ENCODE results near the gene SHC2.

Gene SHC2, protein sequence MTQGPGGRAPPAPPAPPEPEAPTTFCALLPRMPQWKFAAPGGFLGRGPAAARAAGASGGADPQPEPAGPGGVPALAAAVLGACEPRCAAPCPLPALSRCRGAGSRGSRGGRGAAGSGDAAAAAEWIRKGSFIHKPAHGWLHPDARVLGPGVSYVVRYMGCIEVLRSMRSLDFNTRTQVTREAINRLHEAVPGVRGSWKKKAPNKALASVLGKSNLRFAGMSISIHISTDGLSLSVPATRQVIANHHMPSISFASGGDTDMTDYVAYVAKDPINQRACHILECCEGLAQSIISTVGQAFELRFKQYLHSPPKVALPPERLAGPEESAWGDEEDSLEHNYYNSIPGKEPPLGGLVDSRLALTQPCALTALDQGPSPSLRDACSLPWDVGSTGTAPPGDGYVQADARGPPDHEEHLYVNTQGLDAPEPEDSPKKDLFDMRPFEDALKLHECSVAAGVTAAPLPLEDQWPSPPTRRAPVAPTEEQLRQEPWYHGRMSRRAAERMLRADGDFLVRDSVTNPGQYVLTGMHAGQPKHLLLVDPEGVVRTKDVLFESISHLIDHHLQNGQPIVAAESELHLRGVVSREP

DNA sequence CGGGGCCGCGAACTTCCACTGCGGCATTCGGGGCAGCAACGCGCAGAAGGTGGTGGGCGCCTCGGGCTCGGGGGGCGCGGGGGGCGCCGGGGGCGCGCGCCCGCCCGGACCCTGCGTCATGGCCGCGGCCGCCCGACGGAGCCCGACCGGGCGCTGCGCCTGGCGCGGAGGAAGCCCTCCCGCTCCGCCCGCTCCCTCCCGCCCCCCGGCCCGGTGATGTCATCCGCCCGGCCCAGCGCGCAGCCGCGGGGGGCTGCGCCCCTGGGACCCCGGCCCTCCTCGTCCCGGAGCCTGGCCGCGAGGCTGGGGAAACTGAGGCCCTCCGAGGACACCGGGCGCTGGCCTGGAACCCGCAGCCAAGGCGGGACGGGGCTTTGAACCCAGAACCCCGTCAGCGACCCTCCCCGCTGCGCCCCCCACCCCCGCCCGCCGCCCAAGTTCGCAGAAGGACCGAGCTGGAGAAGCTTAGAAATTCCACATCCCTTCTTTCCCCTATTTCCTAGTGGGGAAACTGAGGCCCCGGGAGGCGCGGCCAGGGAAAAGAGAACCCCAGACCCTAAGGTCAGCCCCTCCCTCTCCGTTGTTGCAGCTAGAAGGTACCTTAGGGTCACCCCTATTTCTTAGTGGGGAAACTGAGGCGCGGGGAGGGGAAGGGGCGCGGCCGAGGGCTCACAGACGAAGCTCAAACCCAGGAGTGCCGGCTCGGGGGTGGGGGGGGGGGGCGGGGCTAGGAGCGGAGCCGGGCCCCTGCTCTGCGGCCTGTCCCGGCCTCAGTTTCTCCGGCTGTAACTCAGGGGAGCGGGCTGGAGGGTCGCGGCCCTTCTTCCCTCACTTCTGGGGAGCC, at the start of gene SHC2:
Gene SHC2 (minus strand): TSS at position 157 of the 844 bp plus-strand sequence. CDS start 37 bp downstream, at position 120.
- no peak for DNase-seq (ENCODE audit: low spot score)

DNA sequence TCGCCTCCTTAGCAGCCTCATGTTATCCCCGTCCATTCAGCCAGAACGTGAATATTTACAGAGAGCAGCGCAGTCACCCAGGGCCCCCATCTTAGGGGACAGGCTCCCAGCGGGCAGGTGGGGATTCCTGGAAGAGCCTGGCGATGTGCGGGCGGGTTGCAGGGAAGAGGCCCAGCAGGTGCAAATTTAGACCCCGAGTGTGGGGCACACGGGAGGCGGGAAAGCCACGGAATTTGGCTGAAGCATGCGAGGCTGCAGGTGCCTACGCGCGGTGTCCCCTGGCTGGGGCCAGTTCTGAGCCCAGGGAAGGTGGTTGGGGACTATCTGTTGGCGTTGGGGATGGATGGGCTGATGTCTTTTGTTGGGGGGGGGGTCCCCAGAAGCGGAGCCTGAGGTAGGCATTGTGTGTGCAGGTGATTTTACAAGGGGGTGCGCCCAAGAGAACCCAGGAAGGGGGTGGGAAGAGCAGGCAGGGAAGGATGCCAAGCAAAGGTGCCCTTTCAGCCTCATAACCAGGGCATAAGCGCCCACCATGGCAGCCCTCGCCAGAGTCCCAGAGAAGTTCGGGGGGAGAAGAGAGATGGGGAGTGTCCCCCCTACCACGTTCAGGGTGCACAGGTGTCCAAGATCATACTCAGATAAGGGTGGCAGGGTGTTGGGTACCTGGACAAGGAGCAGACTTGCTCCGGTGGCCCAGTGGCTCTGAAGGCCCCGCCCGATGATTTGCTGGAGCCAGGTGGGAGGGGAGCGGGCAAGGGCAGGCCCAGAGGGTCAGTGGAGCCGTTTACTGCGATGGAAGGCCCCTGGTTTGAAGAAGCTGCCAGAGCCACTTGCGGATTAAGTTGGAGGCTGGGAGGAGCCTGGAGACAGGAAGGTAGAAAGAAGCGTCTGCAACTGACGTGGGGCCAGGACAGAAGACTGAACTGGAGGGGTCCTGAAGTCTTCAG, 47.6 kb upstream of the SHC2 start:
- no peak for DNase-seq (ENCODE audit: low spot score)

DNA sequence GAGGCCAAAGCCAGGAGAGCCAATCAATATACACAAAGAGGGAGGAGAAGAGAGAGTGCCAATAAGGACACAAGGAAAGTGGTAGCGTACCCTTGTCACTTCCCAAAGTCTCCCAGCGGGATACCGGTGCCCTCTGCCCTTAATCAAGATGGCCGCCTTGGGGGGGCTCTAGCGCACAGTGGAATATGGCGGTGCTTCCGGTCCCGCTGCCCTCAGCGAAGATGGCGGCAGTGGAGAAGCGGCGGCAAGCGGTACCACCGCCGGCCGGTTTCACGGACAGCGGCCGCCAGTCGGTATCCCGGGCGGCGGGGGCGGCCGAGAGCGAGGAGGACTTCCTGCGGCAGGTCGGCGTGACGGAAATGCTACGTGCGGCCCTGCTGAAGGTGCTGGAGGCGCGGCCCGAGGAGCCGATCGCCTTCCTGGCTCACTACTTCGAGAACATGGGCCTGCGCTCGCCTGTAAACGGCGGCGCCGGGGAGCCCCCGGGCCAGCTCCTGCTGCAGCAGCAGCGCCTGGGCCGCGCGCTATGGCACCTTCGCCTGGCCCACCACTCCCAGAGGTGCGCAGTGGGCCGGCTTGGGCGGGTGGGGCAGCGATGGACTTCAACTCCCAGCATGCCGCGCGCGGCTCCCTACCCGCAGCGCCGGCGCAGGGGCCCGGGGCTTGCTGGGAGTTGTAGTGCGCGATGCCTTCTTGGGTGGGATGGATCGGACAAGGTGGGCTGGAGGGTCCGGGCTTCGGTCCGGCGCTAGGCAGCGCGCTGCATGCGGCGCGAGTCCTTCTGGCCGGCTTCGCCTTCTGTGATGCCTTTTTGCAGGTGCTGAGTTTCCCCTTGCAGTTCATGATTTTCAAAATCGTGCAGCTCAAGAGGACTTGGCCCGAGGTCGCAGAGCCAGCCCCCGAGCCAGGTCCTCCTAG, 46.7 kb upstream of the SHC2 start, which contains the start of gene TPGS1:
Gene TPGS1 (plus strand): TSS at position 212 of the 918 bp plus-strand sequence. CDS start 10 bp downstream, at position 222.
- DNase-seq (ENCODE audit: low spot score) = peak; percentile 78

DNA sequence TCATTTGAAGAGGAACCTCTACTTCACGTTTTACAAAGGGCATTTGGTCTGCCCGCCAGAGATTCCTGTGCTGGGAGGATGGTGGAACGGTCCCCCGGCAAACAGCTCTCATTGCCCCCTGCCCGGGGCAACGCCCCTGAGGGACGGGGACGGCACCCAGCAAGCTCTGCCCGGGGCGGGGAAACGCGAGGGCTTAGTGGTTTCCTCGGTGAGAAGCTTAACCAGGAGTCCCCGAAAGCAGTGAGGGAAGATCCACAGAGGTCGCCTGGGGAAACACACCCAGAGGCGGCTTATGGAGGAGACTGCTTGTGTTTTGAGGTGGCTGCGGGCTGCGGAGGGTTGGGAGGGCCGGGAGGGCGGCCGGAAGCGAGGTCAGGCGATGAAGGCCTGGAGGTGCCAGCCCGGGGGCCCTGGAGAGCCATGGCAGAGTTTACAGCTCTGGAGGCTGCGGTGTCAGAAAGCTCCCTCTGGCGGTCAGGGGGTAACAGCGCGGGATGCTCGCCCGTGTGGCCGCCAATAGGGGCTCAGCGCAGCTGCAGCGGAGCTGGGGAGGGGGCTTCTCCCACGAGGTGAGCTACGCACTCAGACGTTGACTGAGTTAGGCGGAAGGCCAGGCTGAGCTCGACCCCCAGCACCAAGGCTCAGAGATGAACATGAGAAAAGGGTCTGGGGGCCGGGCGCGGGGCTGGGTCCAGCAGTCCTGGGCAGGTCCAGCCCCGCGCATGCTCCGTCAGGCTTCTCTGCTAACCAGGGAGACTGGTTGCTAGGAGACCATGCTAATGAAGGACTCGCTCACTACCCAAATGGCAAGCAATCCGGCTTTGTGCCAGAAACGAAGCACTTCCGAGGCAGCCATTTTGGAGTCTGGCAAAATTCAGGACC, 45.8 kb upstream of the SHC2 start:
- DNase-seq (ENCODE audit: low spot score) = peak; percentile 100

DNA sequence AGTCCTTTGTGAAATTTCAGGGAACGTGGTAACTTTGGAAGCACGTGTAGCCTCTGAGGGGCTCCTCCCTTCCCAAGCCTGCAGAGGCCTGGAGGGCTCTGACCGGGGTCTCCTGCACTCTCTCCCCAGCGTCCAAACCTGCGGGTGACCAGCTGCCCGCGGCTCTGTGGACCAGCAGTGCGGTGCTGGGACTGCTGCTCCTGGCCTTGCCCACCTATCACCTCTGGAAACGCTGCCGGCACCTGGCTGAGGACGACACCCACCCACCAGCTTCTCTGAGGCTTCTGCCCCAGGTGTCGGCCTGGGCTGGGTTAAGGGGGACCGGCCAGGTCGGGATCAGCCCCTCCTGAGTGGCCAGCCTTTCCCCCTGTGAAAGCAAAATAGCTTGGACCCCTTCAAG, 43.8 kb upstream of the SHC2 start:
- no peak for DNase-seq (ENCODE audit: low spot score)

DNA sequence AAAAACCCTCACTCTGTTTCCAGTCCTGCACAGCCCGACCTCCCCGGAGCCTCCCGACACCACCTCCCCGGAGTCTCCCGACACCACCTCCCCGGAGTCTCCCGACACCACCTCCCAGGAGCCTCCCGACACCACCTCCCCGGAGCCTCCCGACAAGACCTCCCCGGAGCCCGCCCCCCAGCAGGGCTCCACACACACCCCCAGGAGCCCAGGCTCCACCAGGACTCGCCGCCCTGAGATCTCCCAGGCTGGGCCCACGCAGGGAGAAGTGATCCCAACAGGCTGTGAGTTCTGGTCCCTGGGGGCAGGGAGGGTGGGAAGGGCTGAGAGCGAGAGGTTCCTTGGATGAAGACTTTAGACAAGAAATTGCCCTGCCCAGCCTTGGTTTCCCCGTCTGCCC, 40.8 kb upstream of the SHC2 start:
- DNase-seq (ENCODE audit: low spot score) = no peak

DNA sequence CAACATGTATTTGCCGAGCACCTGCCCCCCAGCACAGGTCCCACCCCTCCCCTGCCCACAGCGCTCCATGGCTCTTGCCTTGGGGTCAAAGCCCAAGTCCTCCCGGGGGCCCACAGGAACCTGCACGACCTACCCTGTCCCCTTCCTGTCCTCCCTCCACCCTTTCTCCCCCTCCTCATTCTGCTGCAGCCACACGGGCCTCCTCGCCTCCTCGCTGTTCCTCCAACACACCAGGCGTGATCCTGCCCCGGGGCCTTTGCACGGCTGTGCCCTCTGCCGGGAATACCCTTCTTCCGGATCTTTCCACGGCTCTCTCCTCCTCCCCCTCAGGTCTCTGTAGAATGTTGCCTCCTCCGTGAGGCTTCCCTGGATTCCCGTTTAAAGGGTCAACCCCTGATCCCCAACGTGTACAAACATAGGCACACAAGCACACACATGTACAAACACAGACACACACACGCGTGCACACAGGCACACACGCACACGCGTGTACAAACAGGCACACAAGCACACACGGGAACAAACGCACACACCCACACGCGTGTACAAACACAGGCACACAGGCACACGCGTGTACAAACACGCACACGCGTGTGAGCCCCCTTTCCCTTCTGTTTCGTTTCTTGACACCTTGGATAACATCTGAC, 38.3 kb upstream of the SHC2 start:
- no peak for DNase-seq (ENCODE audit: low spot score)

DNA sequence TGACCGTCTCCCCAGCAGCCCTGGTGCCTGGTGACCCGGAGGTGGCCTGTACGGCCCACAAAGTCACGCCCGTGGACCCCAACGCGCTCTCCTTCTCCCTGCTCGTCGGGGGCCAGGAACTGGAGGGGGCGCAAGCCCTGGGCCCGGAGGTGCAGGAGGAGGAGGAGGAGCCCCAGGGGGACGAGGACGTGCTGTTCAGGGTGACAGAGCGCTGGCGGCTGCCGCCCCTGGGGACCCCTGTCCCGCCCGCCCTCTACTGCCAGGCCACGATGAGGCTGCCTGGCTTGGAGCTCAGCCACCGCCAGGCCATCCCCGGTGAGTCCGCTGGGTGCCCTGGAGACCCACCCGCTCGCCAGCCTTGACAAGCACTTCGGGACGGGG, 37.7 kb upstream of the SHC2 start:
- DNase-seq (ENCODE audit: low spot score) = no peak

DNA sequence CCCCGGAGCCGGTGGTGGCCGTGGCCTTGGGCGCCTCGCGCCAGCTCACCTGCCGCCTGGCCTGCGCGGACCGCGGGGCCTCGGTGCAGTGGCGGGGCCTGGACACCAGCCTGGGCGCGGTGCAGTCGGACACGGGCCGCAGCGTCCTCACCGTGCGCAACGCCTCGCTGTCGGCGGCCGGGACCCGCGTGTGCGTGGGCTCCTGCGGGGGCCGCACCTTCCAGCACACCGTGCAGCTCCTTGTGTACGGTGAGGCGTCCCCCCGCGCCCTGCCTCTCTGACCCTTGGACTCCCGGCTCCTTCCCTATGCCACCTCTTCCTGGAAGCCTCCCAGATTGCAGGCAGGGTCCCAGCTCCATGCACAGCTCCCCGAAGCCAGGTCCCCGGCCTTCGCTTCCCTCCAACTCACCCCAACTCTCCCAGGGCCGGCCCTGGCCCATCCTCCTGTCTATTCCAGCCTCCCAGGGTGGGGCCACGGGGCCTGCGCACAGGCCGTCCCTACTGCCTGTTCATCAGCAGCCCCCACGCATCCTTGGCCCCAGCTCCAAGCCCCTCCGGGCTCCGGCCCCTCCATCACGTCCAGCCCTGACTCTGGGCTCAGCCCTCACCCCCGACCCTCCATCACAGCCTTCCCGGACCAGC, 37.2 kb upstream of the SHC2 start:
- DNase-seq (ENCODE audit: low spot score) = no peak

DNA sequence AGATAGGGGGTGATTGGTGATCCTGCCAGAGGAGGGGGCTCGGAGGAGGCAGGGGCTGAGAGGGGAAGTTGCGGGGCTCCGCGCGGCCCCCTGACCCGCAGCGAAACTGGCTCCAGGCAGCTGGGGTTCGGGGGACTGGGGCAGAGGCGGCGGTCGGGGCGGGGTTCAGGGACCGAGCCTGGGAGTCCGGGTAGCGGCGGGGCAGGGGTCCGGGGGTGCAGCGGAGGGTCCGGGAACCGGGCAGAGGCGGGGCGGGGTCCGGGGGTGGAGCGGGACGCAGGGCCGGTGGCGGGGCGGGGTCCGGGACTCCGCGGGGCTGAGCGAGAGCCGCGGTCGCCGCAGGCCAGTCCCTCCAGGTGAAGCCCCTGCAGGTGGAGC, 36.6 kb upstream of the SHC2 start:
- DNase-seq (ENCODE audit: low spot score) = no peak

DNA sequence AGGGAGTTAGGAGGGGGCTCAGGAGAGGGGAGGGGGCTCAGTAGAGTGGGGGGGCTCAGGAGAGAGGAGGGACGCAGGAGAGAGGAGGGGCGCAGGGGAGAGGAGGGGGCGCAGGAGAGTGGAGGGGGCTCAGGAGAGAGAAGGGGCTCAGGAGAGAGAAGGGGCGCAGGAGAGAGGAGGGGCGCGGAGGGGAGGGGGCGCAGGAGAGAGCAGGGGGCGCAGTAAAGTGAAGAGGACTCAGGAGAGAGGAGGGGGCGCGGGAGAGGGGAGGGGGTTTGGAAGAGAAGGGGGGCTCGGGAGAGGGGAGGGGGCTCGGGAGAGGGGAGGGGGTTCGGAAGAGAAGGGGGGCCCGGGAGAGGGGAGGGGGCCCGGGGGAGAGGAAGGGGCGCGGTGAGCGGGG, 36.2 kb upstream of the SHC2 start:
- no peak for DNase-seq (ENCODE audit: low spot score)

DNA sequence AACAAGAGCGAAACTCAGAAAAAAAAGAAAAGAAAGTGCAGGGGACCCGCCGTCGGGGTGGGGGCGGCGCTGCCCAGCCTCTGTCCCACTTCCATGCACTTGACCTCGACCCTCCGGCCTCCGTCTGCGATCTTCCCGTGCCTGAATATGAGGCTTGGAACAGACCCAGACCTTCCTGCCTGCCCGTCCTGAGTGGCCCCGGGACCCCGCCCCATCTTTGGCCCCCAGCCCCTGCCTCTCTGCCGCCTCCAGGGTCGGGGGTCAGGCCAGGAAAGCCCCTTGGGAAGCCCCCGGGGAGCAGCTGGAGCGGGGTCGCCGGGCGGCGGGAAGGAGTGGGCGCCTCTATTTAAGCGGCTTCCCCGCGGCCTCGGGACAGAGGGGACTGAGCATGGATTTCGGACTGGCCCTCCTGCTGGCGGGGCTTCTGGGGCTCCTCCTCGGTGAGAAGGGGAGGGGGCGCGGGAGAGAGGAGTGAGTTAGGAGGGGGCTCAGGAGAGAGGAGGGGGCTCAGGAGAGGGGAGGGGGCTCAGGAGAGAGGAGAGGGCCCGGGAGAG, 35.4 kb upstream of the SHC2 start, which contains the start of gene MADCAM1:
Gene MADCAM1 (plus strand): TSS at position 375 of the 554 bp plus-strand sequence. CDS start 14 bp downstream, at position 389.
- no peak for DNase-seq (ENCODE audit: low spot score)

DNA sequence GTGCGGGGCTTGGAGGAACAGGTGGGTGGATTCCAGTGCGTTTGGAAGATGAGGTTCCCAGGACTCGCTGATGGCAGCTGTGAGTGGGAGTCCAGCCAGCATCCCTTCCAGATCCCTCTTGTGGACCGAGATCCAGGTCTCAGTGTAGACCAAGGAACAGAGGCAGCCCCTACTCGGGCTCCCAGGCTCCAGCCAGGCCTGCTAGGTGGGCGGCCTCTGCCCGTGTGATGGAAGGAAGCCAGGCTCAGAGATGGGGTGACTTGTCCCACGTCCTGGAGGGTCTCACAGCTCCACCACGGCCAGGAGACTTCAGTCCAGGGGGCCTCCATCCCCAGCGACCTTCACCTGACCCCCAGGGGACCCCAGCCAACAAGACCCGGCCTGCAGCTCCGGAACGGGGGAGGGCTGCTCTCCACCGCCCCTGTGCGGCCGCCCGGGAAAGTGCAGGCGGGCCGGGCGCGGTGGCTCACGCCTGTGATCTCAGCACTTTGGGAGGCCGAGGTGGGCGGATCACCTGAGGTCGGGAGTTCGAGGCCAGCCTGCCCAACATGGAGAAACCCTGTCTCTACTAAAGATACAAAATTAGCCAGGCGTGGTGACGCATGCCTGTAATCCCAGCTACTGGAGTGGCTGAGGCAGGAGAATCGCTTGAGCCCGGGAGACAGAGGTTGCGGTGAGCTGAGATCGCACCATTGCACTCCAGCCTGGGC, 34.7 kb upstream of the SHC2 start:
- DNase-seq (ENCODE audit: low spot score) = no peak

DNA sequence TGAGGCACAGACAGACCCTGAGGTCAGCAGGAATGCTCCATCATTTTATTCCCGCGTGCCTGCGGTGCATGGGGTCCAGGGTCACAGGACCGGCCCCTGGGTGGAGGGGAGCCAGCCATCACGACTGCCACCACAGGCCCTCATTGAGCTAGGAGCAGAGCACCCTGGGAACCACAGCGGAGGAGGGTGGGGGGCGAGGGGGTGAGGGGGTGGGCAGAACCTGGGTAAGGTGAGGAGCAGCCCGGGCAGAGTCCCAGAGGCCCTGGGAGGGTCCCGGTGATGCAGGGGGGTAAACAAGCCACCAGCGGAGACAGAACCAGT, 34.2 kb upstream of the SHC2 start:
- no peak for DNase-seq (ENCODE audit: low spot score)

DNA sequence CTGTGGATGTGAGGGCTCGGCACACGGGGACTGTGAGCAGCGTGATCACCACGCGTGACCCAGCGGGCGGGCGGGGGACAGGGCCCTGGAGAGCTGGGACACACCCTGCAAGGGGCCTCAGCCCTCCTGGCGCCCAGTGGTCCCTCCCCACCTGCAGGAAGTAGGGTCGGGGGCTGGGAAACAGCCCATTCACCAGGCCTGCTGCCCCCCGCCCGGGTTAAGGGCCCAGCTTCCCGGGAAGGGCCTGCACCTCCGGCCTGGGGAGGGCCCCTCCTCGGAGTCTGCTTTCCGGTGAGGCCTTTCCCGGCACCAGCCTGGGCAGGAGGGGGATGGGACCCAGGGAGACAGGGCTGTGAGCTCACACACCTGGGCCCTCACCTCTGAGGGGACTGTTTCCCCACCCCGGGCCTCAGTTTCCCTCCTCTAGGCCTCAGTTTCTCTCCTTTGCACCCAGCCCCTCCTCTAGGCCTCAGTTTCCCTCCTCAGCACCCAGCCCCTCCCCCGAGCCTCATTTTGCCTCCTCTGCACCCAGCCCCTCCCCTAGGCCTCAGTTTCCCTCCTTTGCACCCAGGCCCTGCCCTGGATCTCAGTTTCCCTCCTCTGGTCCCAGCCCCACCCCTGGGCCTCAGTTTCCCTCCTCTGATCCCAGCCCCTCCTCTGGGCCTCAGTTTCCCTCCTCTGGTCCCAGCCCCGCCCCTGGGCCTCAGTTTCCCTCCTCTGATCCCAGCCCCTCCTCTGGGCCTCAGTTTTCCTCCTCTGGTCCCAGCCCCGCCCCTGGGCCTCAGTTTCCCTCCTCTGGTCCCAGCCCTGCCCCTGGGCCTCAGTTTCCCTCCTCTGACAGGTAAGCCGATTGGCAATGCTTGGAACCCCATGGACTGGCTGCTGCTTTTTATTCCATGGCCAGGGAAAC, 33.6 kb upstream of the SHC2 start:
- DNase-seq (ENCODE audit: low spot score) = no peak

DNA sequence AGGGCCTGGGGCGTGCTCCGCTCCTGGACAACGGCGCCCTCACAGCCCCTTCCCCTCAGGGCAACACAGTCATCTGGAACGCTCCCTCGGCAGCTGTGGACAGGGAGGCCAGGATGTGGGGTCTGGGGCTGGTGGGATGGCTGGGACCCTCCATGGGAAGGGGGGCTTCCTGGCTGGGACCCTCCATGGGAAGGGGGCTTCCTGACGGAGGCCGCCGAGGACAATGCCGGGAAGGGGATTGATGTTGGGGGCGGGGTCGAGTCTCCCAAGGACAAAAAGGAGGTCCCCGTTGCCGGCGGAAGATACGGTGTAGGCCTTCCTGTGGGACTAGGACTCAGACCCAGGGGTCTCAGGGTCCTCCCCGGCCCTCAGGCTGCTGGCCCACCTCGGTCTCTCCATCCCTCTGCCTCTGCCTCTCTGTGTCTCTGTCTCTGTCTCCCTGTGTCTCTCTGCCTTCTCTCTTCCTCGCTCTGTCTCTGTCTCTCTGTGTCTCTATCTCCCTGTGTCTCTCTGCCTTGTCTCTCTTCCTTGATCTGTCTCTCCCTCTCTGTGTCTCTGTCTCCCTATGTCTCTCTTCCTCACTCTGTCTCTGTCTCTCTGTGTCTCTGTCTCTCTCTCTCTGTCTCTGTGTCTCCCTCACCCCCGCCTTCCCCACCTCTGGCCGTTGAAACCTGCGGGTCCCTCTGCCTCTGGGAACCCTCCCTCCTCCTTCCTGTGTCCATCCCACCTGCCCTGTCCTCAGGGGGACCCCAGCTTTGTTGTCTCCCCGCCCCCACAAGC, 32.7 kb upstream of the SHC2 start:
- DNase-seq (ENCODE audit: low spot score) = no peak

Measured in pons (tissue), 1 donor.